IPS DF 4.7 (cell line): Measurements from ENCODE around the gene INHBB.
A peak's percentile ranks its signal among the peaks of the same experiment; 100 is the strongest.

Experiments
- DNase-seq: peaks from one replicate; pipeline ENCODE4 v3.0.0-alpha.2; 2013; ENCODE audit warnings: low spot score; ENCODE audit errors: extremely low read depth

Gene INHBB

GRCh38 chr2:120354935-120355779, 9.2 kb downstream of the INHBB start:
- no peak for DNase-seq

- no peak for DNase-seq
These were observed 9.9 kb downstream of the INHBB start for GRCh38 chr2:120355780-120356266.

- no peak for DNase-seq
These were observed 11.8 kb downstream of the INHBB start for GRCh38 chr2:120357768-120358167.

GRCh38 chr2:120358734-120359465, 13.0 kb downstream of the INHBB start:
- no peak for DNase-seq

- DNase-seq: no peak
These were observed 14.4 kb downstream of the INHBB start for GRCh38 chr2:120360307-120360855.

- DNase-seq: no peak
These were observed 17.0 kb downstream of the INHBB start for GRCh38 chr2:120362926-120363325.

GRCh38 chr2:120365236-120365793, 19.4 kb downstream of the INHBB start:
- DNase-seq: no peak

GRCh38 chr2:120366698-120367097, 20.8 kb downstream of the INHBB start:
- DNase-seq: no peak

GRCh38 chr2:120367221-120367620, 21.3 kb downstream of the INHBB start:
- no peak for DNase-seq

GRCh38 chr2:120367649-120368048, 21.7 kb downstream of the INHBB start:
- DNase-seq: no peak

GRCh38 chr2:120368086-120368485, 22.1 kb downstream of the INHBB start:
- no peak for DNase-seq

- no peak for DNase-seq
These were observed 23.3 kb downstream of the INHBB start for GRCh38 chr2:120369250-120369649.

GRCh38 chr2:120371969-120372625, 26.2 kb downstream of the INHBB start:
- DNase-seq: no peak

GRCh38 chr2:120372816-120373215, 26.9 kb downstream of the INHBB start:
- no peak for DNase-seq

GRCh38 chr2:120373424-120373823, 27.5 kb downstream of the INHBB start:
- DNase-seq: peak; percentile 66

GRCh38 chr2:120374821-120375220, 28.9 kb downstream of the INHBB start:
- DNase-seq: no peak

GRCh38 chr2:120375251-120376020, 29.5 kb downstream of the INHBB start:
- DNase-seq: no peak

GRCh38 chr2:120376101-120376500, 30.2 kb downstream of the INHBB start:
- DNase-seq: no peak

- no peak for DNase-seq
These were observed 31.0 kb downstream of the INHBB start for GRCh38 chr2:120376679-120377640.
